Tibial artery (tissue), 4 donors: ENCODE data around the gene WDTC1.

ENCODE experiments used
- DNase-seq, 2 donors: peaks; one replicate each; pipeline ENCODE4 v3.0.0-alpha.2; 2019
- H3K27ac ChIP-seq, 2 donors: fragments of 200-600 bp; sonication (generic) in 1 of 2; 1 replicate in 1 of 2; 2 replicates in 1 of 2; pipeline ENCODE4 v1.5.1; 2018 to 2019; ENCODE audit warnings: mild to moderate bottlenecking in 1 of 2
- H3K27me3 ChIP-seq, 2 donors: fragments of 200-600 bp; sonication (generic) in 1 of 2; one replicate each; pipeline versions ENCODE4 v1.5.1 to v1.6.0; 2016 to 2019
- H3K36me3 ChIP-seq, 3 donors: fragments of 200-600 bp; sonication (generic) in 2 of 3; one replicate each; pipeline ENCODE4 v1.5.1; 2016 to 2019; ENCODE audit warnings: mild to moderate bottlenecking in 2 of 3
- H3K4me1 ChIP-seq, 4 donors: fragments of 200-600 bp; sonication (generic) in 2 of 4; 1 replicate in 3 of 4; 2 replicates in 1 of 4; pipeline ENCODE4 v1.5.1; 2016 to 2019
- H3K4me3 ChIP-seq, 2 donors: fragments of 200-600 bp; sonication (generic) in 1 of 2; 1 replicate in 1 of 2; 2 replicates in 1 of 2; pipeline ENCODE4 v1.5.1; 2018 to 2019; ENCODE audit warnings: mild to moderate bottlenecking in 2 of 2
- H3K9me3 ChIP-seq, 3 donors: fragments of 200-600 bp; sonication (generic) in 1 of 3; one replicate each; pipeline ENCODE4 v1.5.1; 2016 to 2019
- intact Hi-C: fragments of 100-400 bp; cut with DNase I; formaldehyde crosslinking; loops from one replicate; pipeline ENCODE4 v1.15.0; 2023; ENCODE audit warnings: low total_unique reads
- TF ChIP-seq, protein P1 (sequence below), 2 experiments: fragments of 200-600 bp in 1 of 2; fragments of 450-650 bp in 1 of 2; IDR thresholded peaks; one replicate each; pipeline ENCODE4 v1.5.1; 2017 to 2019; ENCODE audit warnings: antibody characterized with exemption in 2 of 2, mild to moderate bottlenecking in 1 of 2, moderate library complexity in 1 of 2

The WDTC1 gene

DNA sequence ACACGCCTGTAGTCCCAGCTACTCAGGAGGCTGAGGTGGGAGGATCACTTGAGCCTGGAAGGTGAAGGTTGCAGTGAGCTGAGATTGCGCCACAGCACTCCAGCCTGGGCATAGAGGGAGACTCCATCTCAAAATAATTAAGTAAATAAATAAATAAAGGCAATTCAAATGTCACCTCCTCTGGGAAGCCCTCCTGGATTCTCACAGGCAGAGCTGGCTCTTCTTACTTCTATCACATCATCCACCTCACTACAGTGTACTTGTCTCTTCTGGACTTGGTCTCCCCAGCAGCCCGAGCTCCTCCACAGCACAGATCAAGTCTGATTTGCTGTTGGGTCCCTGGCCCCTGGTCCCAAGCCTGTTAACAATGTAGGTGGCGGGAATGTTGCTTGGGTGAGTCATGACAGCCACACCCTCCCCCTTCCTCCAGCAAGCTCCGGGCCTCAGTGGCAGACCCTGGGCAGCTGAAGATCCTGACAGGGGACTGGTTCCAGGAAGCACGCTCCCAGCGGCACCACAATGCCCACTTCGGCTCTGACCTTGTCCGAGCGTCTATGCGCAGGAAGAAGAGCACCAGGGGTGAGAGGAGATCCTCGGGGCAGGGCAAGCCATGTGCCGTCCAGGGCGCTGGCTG is 112.7 kb downstream of the WDTC1 start:
- Histone ChIP-seq H3K4me3 (no peak overlapping the region), H3K4me1 (peaks cover 0 to 29% (median 26%) of the 10 kb centered on the region in 4 donors), H3K36me3 (no peaks in the 10 kb centered on the region), H3K27ac (no peak overlapping the region), H3K27me3 (peaks cover 0 to 31% of the 10 kb centered on the region in 2 donors), H3K9me3 (no peaks in the 10 kb centered on the region)
- no peak for DNase-seq
- intact Hi-C loops, result no loop called here
- TF ChIP-seq, protein P1, sequence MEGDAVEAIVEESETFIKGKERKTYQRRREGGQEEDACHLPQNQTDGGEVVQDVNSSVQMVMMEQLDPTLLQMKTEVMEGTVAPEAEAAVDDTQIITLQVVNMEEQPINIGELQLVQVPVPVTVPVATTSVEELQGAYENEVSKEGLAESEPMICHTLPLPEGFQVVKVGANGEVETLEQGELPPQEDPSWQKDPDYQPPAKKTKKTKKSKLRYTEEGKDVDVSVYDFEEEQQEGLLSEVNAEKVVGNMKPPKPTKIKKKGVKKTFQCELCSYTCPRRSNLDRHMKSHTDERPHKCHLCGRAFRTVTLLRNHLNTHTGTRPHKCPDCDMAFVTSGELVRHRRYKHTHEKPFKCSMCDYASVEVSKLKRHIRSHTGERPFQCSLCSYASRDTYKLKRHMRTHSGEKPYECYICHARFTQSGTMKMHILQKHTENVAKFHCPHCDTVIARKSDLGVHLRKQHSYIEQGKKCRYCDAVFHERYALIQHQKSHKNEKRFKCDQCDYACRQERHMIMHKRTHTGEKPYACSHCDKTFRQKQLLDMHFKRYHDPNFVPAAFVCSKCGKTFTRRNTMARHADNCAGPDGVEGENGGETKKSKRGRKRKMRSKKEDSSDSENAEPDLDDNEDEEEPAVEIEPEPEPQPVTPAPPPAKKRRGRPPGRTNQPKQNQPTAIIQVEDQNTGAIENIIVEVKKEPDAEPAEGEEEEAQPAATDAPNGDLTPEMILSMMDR (IDR thresholded peaks at IDR 0.05), result no peak

DNA sequence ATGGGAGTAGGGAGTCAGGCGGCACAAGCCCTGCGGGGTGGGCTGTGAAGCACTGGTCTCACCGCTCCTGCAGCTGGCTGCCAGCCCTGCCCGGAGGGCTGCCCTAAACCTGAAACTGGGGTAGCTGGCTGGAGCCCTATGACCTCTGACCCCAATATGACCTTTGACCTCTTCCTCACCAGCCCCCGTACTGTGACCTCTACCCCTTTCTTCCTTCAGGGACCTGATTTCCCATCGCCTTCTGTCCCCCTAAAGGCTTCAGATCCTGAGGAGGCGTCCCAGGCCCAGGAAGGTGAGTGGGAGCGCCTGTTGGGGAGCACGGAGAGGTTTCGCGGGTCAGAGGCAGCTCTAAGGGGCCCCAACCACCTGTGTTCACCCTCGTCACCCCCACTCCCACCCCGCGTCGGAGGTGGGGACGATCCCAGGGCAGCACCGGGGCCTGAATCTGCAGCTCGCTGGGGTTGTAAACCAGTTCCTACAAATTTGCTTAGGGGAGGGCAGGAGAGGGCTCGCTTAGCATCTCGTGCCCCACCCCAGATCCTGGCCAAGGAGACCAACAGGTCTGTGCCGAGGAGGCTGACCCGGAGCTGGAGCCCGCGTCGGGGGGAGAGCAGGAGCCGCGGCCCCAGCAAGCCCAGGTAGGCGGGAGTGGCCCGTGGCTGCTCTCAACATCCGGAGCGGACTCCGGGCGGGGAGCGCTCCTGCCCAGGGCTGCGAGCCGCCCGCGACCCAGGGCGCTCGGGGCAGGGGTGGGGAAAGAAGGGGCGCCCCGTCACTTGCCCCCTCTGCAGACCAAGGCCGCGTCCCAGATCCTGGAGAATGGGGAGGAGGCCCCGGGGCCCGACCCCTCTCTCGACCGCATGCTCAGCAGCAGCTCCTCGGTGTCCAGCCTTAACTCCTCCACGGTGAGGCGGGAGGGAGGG is 114.7 kb downstream of the WDTC1 start:
- TF ChIP-seq, protein P1 (IDR thresholded peaks at IDR 0.05), result no peak
- Histone ChIP-seq H3K4me1 (peaks cover 0 to 29% (median 26%) of the 10 kb centered on the region in 4 donors), H3K27me3 (peaks cover 0 to 31% of the 10 kb centered on the region in 2 donors), H3K27ac (no peak overlapping the region), H3K9me3 (no peaks in the 10 kb centered on the region), H3K4me3 (peak overlapping the region; percentile 39 to 50), H3K36me3 (peaks cover 0 to 14% (median 7%) of the 10 kb centered on the region in 3 donors)
- DNase-seq, result no peak
- intact Hi-C loops, result no loop called here

DNA sequence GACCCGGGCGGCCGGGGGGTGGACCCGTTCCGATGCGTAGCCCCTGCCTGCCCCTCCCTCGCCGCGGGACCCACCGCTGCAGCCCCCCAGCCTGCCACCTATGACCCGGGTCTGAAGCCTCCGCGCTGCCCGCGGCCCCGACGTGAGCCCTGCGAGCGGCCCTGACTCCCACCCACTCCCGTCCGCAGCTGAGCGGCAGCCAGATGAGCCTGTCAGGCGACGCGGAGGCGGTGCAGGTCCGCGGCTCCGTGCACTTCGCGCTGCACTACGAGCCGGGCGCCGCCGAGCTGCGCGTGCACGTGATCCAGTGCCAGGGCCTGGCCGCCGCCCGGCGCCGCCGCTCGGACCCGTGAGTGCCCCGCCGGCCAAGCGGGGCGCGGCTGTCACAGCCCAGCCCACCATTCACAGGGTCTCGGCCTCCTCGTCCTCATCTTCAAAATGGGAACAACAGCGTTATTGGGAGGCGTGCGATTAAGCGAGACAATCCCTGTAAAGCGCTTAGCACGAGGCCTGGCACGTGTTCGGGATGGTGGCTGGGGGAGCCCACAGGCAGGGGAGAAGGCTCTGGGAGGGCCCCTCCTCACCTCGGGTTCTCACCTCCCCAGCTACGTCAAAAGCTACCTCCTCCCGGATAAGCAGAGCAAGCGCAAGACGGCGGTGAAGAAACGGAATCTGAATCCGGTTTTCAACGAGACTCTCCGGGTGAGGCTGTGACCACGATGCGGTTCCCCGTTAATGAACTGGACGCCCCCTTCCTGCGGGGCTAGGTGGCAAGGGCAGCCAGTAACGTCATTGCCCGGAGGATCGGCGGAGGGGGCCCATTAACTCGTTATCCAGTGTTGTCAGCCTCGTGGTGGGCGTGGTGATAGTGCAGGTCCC is 115.6 kb downstream of the WDTC1 start:
- H3K27ac ChIP-seq, result no peak overlapping the region
- TF ChIP-seq, protein P1 (IDR thresholded peaks at IDR 0.05), result peak in 1 of 2 experiments; percentile 4
- DNase-seq, result no peak
- peaks cover 0 to 29% (median 26%) of the 10 kb centered on the region in 4 donors for H3K4me1 ChIP-seq
- H3K36me3 ChIP-seq, result peaks cover 1 to 23% (median 14%) of the 10 kb centered on the region in 3 donors
- intact Hi-C loops, result loop anchor here (10.0 kb wide), 1 partner anchor 45 kb away; no protein-coding TSS in a partner anchor
- peaks cover 0 to 31% of the 10 kb centered on the region in 2 donors for H3K27me3 ChIP-seq
- peak overlapping the region; percentile 39 to 50 for H3K4me3 ChIP-seq
- H3K9me3 ChIP-seq, result no peaks in the 10 kb centered on the region

DNA sequence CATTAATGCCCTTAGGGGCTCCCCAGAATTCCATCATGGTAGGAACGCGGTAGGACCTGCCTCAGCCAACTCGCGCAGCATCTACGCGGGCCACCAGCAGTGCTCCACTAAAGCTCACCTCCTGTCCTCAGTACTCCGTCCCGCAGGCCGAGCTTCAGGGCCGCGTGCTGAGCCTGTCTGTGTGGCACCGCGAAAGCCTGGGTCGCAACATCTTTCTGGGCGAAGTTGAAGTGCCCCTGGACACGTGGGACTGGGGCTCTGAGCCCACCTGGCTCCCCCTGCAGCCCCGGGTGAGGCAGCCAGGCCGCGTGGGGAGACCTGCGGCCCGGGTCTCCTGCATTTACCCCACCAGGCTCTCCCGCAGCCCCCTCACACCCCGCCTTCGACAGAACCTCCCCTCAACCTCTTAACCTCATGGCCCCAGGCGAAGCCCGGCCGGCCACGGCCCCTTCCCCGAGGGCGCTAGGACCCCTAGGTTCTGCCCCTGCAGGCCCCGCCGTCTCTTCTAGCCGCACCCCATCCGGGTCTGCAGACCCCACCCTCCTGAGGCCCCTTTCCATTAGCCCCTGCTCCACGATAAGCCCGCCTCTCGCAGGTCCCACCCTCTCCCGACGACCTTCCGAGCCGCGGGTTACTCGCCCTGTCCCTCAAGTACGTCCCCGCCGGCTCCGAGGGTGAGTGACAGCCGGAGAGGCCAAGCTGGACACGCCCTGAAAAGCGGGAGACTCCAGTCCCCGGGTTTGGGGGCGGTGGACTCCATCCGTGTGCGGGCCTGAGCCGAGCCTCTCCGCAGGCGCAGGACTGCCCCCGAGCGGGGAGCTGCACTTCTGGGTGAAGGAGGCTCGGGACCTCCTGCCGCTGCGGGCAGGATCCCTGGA is 116.5 kb downstream of the WDTC1 start:
- H3K36me3 ChIP-seq, result peaks cover 10 to 32% (median 23%) of the 10 kb centered on the region in 3 donors
- TF ChIP-seq, protein P1 (IDR thresholded peaks at IDR 0.05), result no peak
- intact Hi-C loops, result loop anchor here (10.0 kb wide), 1 partner anchor 46 kb away; no protein-coding TSS in a partner anchor
- H3K9me3 ChIP-seq, result no peaks in the 10 kb centered on the region
- peaks cover 0 to 31% of the 10 kb centered on the region in 2 donors for H3K27me3 ChIP-seq
- H3K4me3 ChIP-seq, result peak overlapping the region; percentile 39 to 50
- peaks cover 0 to 29% (median 26%) of the 10 kb centered on the region in 4 donors for H3K4me1 ChIP-seq
- peak overlapping the region in 1 of 2 donors; percentile 37 for H3K27ac ChIP-seq
- DNase-seq, result no peak
